ENCODE measurements around the gene PPFIBP1. TPM values are rescaled to one million over a fixed set of nuclear protein-coding genes. Genes with fewer than 3 reads are reported as not detected.

PPFIBP1 gene
- total and polyA plus RNA-seq, 4 donors, result 13.6 to 150 (median 63.1) TPM

DNA sequence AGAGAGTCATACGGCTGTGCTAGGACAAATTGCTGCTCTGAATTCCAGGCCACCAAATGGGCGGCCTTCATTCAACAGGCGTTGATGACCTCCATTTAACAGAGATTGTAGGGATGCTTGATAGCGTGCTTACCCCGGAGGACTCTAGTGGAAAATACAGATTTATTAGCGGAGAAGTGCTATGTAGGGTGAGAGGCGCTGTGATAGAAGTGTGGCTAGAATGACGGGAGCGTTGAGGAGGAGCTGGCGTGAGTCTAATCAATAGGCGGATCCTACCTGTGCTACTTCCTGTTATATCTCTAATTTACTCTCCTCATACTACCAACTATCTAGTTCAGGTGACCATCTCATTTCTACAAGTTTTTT, 187.3 kb downstream of the PPFIBP1 start:
- peak overlapping the region; percentile 85 to 86 for H3K9ac ChIP-seq (ENCODE audit: insufficient read depth in 1 of 2, low read length in 2 of 2)
- ATAC-seq (ENCODE audit: insufficient read depth, low FRiP score) (no peak), DNase-seq (peak in 1 of 3 donors; percentile 21)
- TF ChIP-seq, protein P1, sequence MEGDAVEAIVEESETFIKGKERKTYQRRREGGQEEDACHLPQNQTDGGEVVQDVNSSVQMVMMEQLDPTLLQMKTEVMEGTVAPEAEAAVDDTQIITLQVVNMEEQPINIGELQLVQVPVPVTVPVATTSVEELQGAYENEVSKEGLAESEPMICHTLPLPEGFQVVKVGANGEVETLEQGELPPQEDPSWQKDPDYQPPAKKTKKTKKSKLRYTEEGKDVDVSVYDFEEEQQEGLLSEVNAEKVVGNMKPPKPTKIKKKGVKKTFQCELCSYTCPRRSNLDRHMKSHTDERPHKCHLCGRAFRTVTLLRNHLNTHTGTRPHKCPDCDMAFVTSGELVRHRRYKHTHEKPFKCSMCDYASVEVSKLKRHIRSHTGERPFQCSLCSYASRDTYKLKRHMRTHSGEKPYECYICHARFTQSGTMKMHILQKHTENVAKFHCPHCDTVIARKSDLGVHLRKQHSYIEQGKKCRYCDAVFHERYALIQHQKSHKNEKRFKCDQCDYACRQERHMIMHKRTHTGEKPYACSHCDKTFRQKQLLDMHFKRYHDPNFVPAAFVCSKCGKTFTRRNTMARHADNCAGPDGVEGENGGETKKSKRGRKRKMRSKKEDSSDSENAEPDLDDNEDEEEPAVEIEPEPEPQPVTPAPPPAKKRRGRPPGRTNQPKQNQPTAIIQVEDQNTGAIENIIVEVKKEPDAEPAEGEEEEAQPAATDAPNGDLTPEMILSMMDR (IDR thresholded peaks at IDR 0.05; ENCODE audit: control extremely low read depth, extremely low read depth), result no peak
- H3K36me3 ChIP-seq (ENCODE audit: control insufficient read depth in 4 of 4, insufficient read depth in 4 of 4, low read length in 4 of 4), result peaks cover 0 to 8% (median 2%) of the 10 kb centered on the region in 4 donors
- H3K9me3 ChIP-seq (ENCODE audit: control insufficient read depth in 4 of 4, insufficient read depth in 3 of 4, low read length in 3 of 4), result no peaks in the 10 kb centered on the region
- 0 to 1% methylated on average over 11 of the region's 11 CpGs for WGBS, 2 donors
- H3K27me3 ChIP-seq (ENCODE audit: control insufficient read depth in 3 of 3, insufficient read depth in 3 of 3, low read length in 2 of 3), result no peaks in the 10 kb centered on the region
- peak overlapping the region in 1 of 2 donors; percentile 84 for H3K27ac ChIP-seq (ENCODE audit: low read depth in 1 of 2, low read length in 1 of 2)
- H3K4me1 ChIP-seq (ENCODE audit: control insufficient read depth in 5 of 5, insufficient read depth in 5 of 5, low read length in 5 of 5), result peaks cover 0 to 9% (median 7%) of the 10 kb centered on the region in 5 donors
- peak overlapping the region; percentile 96 for H3K4me3 ChIP-seq

DNA sequence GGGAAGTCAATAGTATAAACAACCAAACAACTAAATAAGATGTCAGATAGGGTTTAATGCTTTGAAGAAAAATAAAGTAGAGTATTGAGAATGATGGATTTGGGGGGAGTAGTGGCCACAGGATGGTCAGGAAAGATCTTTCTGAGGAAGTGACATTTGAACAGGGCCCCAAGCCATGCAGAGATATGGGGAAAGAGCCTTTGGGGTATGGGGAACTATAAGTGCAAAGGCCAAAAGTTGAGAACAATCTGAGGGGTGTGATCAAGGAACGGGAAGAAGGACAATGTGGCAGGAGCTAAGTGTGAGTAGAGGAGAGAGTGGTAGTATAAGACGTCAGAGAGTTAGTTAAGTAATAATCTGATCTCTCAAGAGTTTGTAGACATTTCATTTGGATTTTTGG, 188.0 kb downstream of the PPFIBP1 start:
- H3K4me1 ChIP-seq (ENCODE audit: control insufficient read depth in 5 of 5, insufficient read depth in 5 of 5, low read length in 5 of 5), result peaks cover 0 to 9% (median 7%) of the 10 kb centered on the region in 5 donors
- no peak overlapping the region for H3K4me3 ChIP-seq
- H3K9me3 ChIP-seq (ENCODE audit: control insufficient read depth in 4 of 4, insufficient read depth in 3 of 4, low read length in 3 of 4), result no peaks in the 10 kb centered on the region
- no peak overlapping the region for H3K27ac ChIP-seq (ENCODE audit: low read depth in 1 of 2, low read length in 1 of 2)
- 44 to 48% methylated on average over 2 of the region's 2 CpGs for WGBS, 2 donors
- H3K36me3 ChIP-seq (ENCODE audit: control insufficient read depth in 4 of 4, insufficient read depth in 4 of 4, low read length in 4 of 4), result peaks cover 1 to 8% (median 5%) of the 10 kb centered on the region in 4 donors
- no peak for DNase-seq
- no peak overlapping the region for H3K9ac ChIP-seq (ENCODE audit: insufficient read depth in 1 of 2, low read length in 2 of 2)
- no peaks in the 10 kb centered on the region for H3K27me3 ChIP-seq (ENCODE audit: control insufficient read depth in 3 of 3, insufficient read depth in 3 of 3, low read length in 2 of 3)
- TF ChIP-seq, protein P1 (IDR thresholded peaks at IDR 0.05; ENCODE audit: control extremely low read depth, extremely low read depth), result no peak
- ATAC-seq (ENCODE audit: insufficient read depth, low FRiP score), result no peak

DNA sequence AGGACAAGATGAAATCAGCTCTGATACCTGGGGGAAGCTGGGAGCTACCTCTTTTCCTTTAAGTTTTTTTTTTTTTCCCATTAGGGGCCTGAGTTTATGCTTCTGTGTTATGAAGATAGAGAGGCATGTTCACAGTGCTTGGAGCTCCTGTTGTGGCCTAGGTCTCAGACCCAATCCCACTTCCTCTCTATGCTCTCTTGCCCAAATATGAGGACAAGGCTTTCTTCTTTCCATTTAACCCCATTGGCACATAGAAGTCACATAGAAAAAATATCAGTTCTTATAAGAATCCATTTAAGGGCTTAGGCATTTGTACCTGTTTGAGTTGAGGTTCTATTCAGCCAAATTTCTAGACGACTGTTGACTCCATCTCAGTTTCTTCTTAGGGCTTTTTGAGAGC, 199.2 kb downstream of the PPFIBP1 start:
- no peak for DNase-seq
- 92 to 95% methylated on average over 1 of the region's 1 CpG for WGBS, 2 donors
- TF ChIP-seq, protein P1 (IDR thresholded peaks at IDR 0.05; ENCODE audit: control extremely low read depth, extremely low read depth), result no peak
- ATAC-seq (ENCODE audit: insufficient read depth, low FRiP score), result no peak
- H3K36me3 ChIP-seq (ENCODE audit: control insufficient read depth in 4 of 4, insufficient read depth in 4 of 4, low read length in 4 of 4), result peaks cover 9 to 27% (median 14%) of the 10 kb centered on the region in 4 donors
- H3K9me3 ChIP-seq (ENCODE audit: control insufficient read depth in 4 of 4, insufficient read depth in 3 of 4, low read length in 3 of 4), result peaks cover 0 to 2% (median 0%) of the 10 kb centered on the region in 4 donors
- no peak overlapping the region for H3K9ac ChIP-seq (ENCODE audit: insufficient read depth in 1 of 2, low read length in 2 of 2)
- H3K27me3 ChIP-seq (ENCODE audit: control insufficient read depth in 3 of 3, insufficient read depth in 3 of 3, low read length in 2 of 3), result no peaks in the 10 kb centered on the region
- H3K27ac ChIP-seq (ENCODE audit: low read depth in 1 of 2, low read length in 1 of 2), result no peak overlapping the region
- no peak overlapping the region for H3K4me3 ChIP-seq
- no peaks in the 10 kb centered on the region for H3K4me1 ChIP-seq (ENCODE audit: control insufficient read depth in 5 of 5, insufficient read depth in 5 of 5, low read length in 5 of 5)

DNA sequence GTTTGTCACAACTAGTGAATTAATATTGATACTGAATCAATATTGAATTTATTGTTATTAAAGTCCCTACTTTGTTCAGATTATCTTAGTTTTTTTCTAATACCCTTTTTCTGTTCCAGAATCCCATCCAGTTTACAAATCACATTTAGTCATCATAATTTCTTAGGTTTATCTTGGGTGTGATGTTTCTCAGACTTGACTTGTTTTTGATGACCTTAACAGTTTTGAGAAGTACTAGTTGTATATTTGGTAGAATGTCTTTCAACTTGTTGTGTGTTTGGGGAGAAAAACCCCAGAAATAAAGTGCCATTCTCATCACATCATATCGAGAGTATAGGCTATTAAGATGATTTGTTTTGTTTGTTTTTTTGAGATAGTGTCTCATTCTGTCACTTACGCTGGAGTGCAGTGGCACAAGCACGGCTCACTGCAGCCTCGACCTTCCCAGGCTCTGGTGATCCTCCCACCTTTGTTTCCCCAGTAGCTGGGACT, 206.1 kb downstream of the PPFIBP1 start:
- DNase-seq (no peak), ATAC-seq (ENCODE audit: insufficient read depth, low FRiP score) (no peak)
- Histone ChIP-seq H3K4me1 (ENCODE audit: control insufficient read depth in 5 of 5, insufficient read depth in 5 of 5, low read length in 5 of 5) (no peaks in the 10 kb centered on the region), H3K36me3 (ENCODE audit: control insufficient read depth in 4 of 4, insufficient read depth in 4 of 4, low read length in 4 of 4) (peaks cover 7 to 21% (median 9%) of the 10 kb centered on the region in 4 donors), H3K4me3 (no peak overlapping the region), H3K27ac (ENCODE audit: low read depth in 1 of 2, low read length in 1 of 2) (no peak overlapping the region), H3K9me3 (ENCODE audit: control insufficient read depth in 4 of 4, insufficient read depth in 3 of 4, low read length in 3 of 4) (peaks cover 0 to 2% (median 0%) of the 10 kb centered on the region in 4 donors), H3K9ac (ENCODE audit: insufficient read depth in 1 of 2, low read length in 2 of 2) (no peak overlapping the region), H3K27me3 (ENCODE audit: control insufficient read depth in 3 of 3, insufficient read depth in 3 of 3, low read length in 2 of 3) (no peaks in the 10 kb centered on the region)
- TF ChIP-seq, protein P1 (IDR thresholded peaks at IDR 0.05; ENCODE audit: control extremely low read depth, extremely low read depth), result no peak
- WGBS, 2 donors, result 89 to 94% methylated on average over 4 of the region's 4 CpGs

All from lung (tissue), 12 donors.